HG03139 (cell line): ENCODE data around the gene ADAD1.
A peak's percentile ranks its signal among the peaks of the same experiment; 100 is the strongest.

Source experiments
- ATAC-seq: cut with Tn5 transposase; IDR thresholded peaks from one replicate; pipeline ENCODE4 v1.9.1; 2021; ENCODE audit not compliant: unreplicated experiment

ADAD1 gene

DNA sequence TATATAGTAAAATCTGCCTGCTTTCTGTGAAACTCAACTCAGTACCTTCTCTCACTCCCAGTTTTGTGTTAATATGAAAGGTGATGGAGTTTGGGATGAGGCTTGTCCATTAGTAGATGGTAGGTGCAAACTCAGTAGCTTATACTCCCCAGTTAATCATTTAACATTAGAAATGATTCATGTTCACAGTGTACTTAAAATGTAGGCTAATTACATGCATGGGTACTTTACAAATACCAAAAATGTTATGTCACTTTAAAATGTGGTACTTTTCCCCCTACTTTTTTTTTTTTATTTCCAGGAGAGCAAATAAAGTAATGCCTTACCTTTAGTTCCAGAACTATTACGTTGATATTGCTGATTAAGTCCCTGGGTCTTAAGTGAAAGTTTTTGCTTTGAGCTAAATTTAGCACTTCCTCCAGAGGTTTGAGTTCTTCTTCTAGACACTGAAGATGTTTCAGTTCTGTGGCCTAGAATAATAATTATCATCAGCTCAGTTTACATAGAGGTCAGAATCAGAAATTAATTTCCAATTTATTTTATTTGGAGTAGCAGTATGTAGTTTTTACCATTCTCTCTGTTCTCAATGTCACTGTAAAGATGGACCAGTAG is 74.7 kb downstream of the ADAD1 start:
- ATAC-seq, result no peak

- no peak for ATAC-seq
These were observed 77.7 kb downstream of the ADAD1 start, which contains the start of gene IL2 for GRCh38 chr4:122456231-122457116. Gene IL2, minus strand, starts transcription at chr4:122456725. Its CDS starts 285 bp downstream, at chr4:122456440.

GRCh38 chr4:122458625-122459024 is 79.8 kb downstream of the ADAD1 start:
- ATAC-seq, result peak; percentile 75

DNA sequence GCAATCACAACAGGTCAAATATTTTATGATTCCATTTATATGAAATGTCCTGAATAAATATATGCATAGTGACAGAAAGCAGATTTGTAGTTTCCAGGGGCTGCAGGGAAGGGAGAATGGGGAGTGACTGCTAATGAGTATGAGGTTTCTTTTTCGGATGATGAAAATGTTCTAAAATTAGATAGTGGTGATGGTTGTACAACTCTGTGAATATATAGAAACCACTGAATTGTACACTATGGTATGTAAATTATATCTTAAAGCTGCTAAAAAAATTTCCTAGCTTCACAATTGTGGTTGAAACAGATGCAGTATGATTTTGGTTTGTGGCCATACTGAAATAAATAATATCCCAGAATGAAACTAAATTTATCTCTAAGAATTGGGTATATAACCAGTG is 90.6 kb downstream of the ADAD1 start:
- no peak for ATAC-seq

DNA sequence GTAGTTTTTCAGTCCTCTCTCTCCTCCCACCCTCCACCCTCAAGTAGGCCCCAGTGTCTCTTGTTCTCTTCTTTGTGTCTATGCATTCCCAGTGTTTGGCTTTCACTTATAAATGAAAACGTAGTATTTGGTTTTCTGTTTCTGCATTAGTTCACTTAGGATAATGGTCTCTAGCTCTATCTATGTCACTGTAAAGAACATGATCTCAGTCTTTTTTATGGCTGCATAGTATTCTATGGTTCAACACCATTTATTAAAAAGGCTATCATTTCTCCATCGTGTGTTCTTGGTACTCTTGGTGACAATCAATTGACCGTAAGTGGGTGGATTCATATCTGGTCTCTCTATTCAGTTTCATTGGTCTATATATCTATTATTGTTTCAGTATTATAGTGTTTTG is 96.4 kb downstream of the ADAD1 start:
- no peak for ATAC-seq

GRCh38 chr4:122476126-122476525 is 97.3 kb downstream of the ADAD1 start:
- ATAC-seq, result no peak

DNA sequence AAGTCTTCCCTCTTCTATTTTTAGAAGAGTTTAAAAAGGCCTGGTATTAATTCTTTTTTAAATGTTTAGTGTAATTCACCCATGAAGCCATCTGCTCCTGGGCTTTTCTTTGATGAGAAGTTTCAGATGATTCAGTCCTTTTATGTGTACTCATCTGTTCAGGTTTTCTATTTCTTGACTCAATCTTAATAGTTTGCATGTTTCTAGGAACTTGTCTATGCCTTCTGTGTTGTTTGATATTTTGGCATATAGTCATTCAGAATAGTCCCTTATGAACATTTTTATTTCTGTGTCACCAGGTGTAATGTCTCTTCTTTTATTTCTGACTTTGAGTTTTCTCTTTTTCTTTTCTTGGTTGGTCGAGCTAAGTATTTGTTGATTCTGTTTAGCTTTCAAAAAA is 97.9 kb downstream of the ADAD1 start:
- no peak for ATAC-seq
